ENCODE measurements around the gene NFIB. TPM values are rescaled to one million over a fixed set of nuclear protein-coding genes. Genes with fewer than 3 reads are reported as not detected.

NFIB gene
- total and polyA plus RNA-seq, 2 of the 8 experiments (the other 6 are each of a cell fraction or from before 2014, with no cell fraction given), result 2.6 to 13.1 TPM

- no peaks in the 10 kb centered on the region for H3K79me1 ChIP-seq (ENCODE audit: low read depth, low read length)
- H4K5ac ChIP-seq (ENCODE audit: insufficient read length, low read depth, low read length), result no peak overlapping the region
- H3K23ac ChIP-seq (ENCODE audit: insufficient read length), result no peak overlapping the region
- no peaks in the 10 kb centered on the region for H3K27me3 ChIP-seq (replicated peaks in 1 of 4; ENCODE audit: control insufficient read depth in 3 of 4, extremely low read depth in 1 of 4, insufficient read depth in 3 of 4, low read length in 3 of 4)
- no peaks in the 10 kb centered on the region for H3K79me2 ChIP-seq (ENCODE audit: control insufficient read depth in 1 of 2, insufficient read depth in 2 of 2, low read length in 2 of 2)
- H2BK12ac ChIP-seq (ENCODE audit: low read depth, low read length), result no peak overlapping the region
- no peaks in the 10 kb centered on the region for H4K20me1 ChIP-seq (replicated peaks in 1 of 2; ENCODE audit: control insufficient read depth in 1 of 2, insufficient read depth in 2 of 2, low read length in 2 of 2)
- no peak overlapping the region for H3K56ac ChIP-seq (replicated peaks; ENCODE audit: insufficient read length, low read depth, low read length)
- H3K9ac ChIP-seq (replicated peaks in 1 of 4; ENCODE audit: extremely low read depth in 1 of 4, low read depth in 3 of 4, low read length in 3 of 4), result no peak overlapping the region
- H3K14ac ChIP-seq (ENCODE audit: insufficient read length), result no peak overlapping the region
- DNase-seq (ENCODE audit: low read depth in 1 of 2, low spot score in 2 of 2) (no peak), FAIRE-seq (no peak)
- H2AK5ac ChIP-seq (ENCODE audit: low read depth, low read length), result no peak overlapping the region
- no peak overlapping the region for H3K4me3 ChIP-seq (ENCODE audit: extremely low read depth in 1 of 4, insufficient read depth in 2 of 4, low read depth in 3 of 4, low read length in 4 of 4)
- no peak overlapping the region for H4K8ac ChIP-seq (ENCODE audit: extremely low read depth, insufficient read depth, low read length)
- H3K18ac ChIP-seq (ENCODE audit: extremely low read depth, low read length), result no peak overlapping the region
- ChIA-PET POLR2A (ENCODE audit: partially characterized antibody) (no interaction called here), CTCF (ENCODE audit: partially characterized antibody) (interaction anchor here (0.7 to 1.0 kb wide), 3 partner anchors 105 to 418 kb away, joined by 3 read pairs; no protein-coding TSS in a partner anchor)
- no peak overlapping the region for H4K91ac ChIP-seq (replicated peaks; ENCODE audit: insufficient read length, low read length)
- H3K4me2 ChIP-seq (ENCODE audit: insufficient read depth in 1 of 2, low read depth in 2 of 2, low read length in 2 of 2), result no peak overlapping the region
- H3K4me1 ChIP-seq (replicated peaks in 1 of 4; ENCODE audit: control insufficient read depth in 3 of 4, insufficient read depth in 4 of 4, low read length in 3 of 4), result peaks cover 0 to 11% (median 4%) of the 10 kb centered on the region in 4 experiments; a peak in 4 of 7 replicates
- no peak overlapping the region for H2BK120ac ChIP-seq (replicated peaks; ENCODE audit: low read depth, low read length)
- whole genome bisulfite sequencing, 2 experiments (ENCODE audit: extremely low coverage in 1 of 2, insufficient coverage in 1 of 2, insufficient read length in 1 of 2, insufficient replicate concordance in 2 of 2, low coverage in 1 of 2, low lambda C conversion rate in 2 of 2, missing lambda C conversion rate in 1 of 2), result 88% methylated on average over 6 of the region's 6 CpGs; no CpG with 5 or more reads in 1 of the 2 experiments
- no peaks in the 10 kb centered on the region; a peak in 1 of 8 replicates for H3K36me3 ChIP-seq (ENCODE audit: control insufficient read depth in 2 of 4, insufficient read depth in 4 of 4, low read length in 3 of 4)
- H3K9me3 ChIP-seq (ENCODE audit: insufficient read depth in 2 of 2, low read depth in 1 of 2, low read length in 1 of 2), result no peaks in the 10 kb centered on the region
- no peak for TF ChIP-seq CTBP2 (IDR thresholded peaks at IDR 0.05; ENCODE audit: borderline replicate concordance, insufficient read depth, insufficient read length, low read length)
- H3K27ac ChIP-seq (ENCODE audit: low read depth, low read length), result no peak overlapping the region
- no peak overlapping the region for H2BK5ac ChIP-seq (ENCODE audit: low read depth, low read length)
- no peak overlapping the region for H2AFZ ChIP-seq (ENCODE audit: low read length)
- no peak overlapping the region for H2BK20ac ChIP-seq (ENCODE audit: low read length)
- no peak overlapping the region for H2BK15ac ChIP-seq (ENCODE audit: low read length)
- H3K23me2 ChIP-seq (ENCODE audit: low read depth, low read length), result no peaks in the 10 kb centered on the region
- H3K4ac ChIP-seq (replicated peaks; ENCODE audit: insufficient read length, low read depth, low read length), result no peak overlapping the region
These were observed 216.1 kb downstream of the NFIB start for GRCh38 chr9:14097666-14098415.
